AG04450 (cell line): Measurements from ENCODE around the gene MED27. TPM values are rescaled to one million over a fixed set of nuclear protein-coding genes. Genes with fewer than 3 reads are reported as not detected.

Experiments
- CTCF ChIA-PET: fragments of 300-600, 350-600 bp; formaldehyde crosslinking; extraction: SDS; loops from one replicate; lab custom pipeline; 2022; ENCODE audit warnings: antibody characterized with exemption, inconsistent platforms; lab: Charles Lee
- POLR2A ChIA-PET: fragments of 350-600 bp; formaldehyde crosslinking; extraction: SDS; loops from one replicate; lab custom pipeline; 2021; ENCODE audit warnings: antibody characterized with exemption, inconsistent platforms; lab: Yijun Ruan, JAX
- DNase-seq: peaks from one replicate; pipeline ENCODE4 v3.0.0-alpha.2; 2011; ENCODE audit warnings: low read depth, low spot score
- H3K27ac ChIP-seq: one replicate; pipeline ENCODE4 v1.5.1; 2012; ENCODE audit warnings: low read depth, low read length, control low read depth
- H3K27me3 ChIP-seq: one replicate; pipeline ENCODE4 v1.6.0; 2012; ENCODE audit warnings: low read length; ENCODE audit not compliant: control insufficient read depth, insufficient read depth
- H3K4me3 ChIP-seq: 2 replicates; pipeline ENCODE4 v1.5.1; 2011; ENCODE audit warnings: mild to moderate bottlenecking, low read depth, low read length, control low read depth
- H3K9me3 ChIP-seq: 2 replicates; pipeline ENCODE4 v1.5.1; 2012; ENCODE audit warnings: low read length; ENCODE audit not compliant: control insufficient read depth, insufficient read depth
- polyA minus RNA-seq: library from RNA; depleted of rRNA, polyadenylated mRNA; stranded (reverse); fragments of >200 nt; gene quantifications from 2 replicates; pipeline ENCODE4 v1.2.3, GENCODE V29; 2011; rRNA and poly(A)+ RNA removed
- polyA plus RNA-seq: library from polyadenylated mRNA; depleted of rRNA; stranded (reverse); fragments of >200 nt; gene quantifications from 2 replicates; pipeline ENCODE4 v1.2.3, GENCODE V29; 2011; rRNA removed
- TF ChIP-seq, protein P1 (sequence below): IDR thresholded peaks from 2 replicates; pipeline ENCODE4 v1.5.1; 2011; ENCODE audit warnings: low read depth, low read length, control low read depth, inconsistent platforms

Gene MED27, protein sequence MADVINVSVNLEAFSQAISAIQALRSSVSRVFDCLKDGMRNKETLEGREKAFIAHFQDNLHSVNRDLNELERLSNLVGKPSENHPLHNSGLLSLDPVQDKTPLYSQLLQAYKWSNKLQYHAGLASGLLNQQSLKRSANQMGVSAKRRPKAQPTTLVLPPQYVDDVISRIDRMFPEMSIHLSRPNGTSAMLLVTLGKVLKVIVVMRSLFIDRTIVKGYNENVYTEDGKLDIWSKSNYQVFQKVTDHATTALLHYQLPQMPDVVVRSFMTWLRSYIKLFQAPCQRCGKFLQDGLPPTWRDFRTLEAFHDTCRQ
- polyA plus RNA-seq, result 36.6 and 42.9 TPM in 2 replicates
- polyA minus RNA-seq, result 32.1 and 37.7 TPM in 2 replicates

DNA sequence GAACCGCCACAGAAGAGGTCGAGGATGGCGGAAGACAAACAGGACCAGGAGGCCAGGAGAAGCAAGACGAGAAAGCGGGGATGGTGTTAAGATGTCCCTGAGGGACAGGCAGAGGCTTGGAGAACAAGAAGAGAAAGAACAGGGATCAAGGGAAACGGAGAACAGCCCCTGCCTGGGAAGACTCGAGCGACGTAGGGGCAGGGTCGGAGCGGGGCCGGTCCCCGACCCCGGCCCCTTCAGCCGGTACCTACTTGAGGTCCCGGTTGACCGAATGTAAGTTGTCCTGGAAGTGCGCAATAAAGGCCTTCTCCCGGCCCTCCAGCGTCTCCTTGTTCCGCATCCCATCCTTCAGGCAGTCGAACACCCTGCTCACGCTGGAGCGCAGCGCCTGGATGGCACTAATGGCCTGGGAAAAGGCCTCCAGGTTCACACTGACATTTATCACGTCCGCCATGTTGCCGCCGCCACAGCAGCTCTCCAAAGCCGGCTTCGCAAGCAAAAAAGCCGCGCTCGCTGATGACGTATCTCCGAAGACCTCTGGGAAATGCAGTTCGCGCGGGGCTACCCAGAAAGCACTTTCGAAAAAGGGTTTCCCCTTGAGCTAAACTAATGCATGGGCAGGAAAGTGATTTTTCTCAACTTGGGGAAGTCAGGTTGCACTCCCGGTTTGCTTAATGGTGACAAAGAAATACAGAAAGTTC is at the start of gene MED27:
TSS of gene MED27 (minus strand) at position 477 of the 701 bp plus-strand sequence. CDS start at position 454, 23 bp downstream.
- Histone ChIP-seq H3K27ac (no peak within 1 kb of the TSS), H3K27me3 (no peaks in the 10 kb centered on the region), H3K9me3 (no peaks in the 10 kb centered on the region), H3K4me3 (peak within 1 kb of the TSS; percentile 82)
- CTCF ChIA-PET, result interaction anchor here (1.3 kb wide), 1 partner anchor 9 kb away, joined by 3 read pairs; no protein-coding TSS in a partner anchor
- TF ChIP-seq, protein P1, sequence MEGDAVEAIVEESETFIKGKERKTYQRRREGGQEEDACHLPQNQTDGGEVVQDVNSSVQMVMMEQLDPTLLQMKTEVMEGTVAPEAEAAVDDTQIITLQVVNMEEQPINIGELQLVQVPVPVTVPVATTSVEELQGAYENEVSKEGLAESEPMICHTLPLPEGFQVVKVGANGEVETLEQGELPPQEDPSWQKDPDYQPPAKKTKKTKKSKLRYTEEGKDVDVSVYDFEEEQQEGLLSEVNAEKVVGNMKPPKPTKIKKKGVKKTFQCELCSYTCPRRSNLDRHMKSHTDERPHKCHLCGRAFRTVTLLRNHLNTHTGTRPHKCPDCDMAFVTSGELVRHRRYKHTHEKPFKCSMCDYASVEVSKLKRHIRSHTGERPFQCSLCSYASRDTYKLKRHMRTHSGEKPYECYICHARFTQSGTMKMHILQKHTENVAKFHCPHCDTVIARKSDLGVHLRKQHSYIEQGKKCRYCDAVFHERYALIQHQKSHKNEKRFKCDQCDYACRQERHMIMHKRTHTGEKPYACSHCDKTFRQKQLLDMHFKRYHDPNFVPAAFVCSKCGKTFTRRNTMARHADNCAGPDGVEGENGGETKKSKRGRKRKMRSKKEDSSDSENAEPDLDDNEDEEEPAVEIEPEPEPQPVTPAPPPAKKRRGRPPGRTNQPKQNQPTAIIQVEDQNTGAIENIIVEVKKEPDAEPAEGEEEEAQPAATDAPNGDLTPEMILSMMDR, result no peak
- peak; percentile 62 for DNase-seq
- POLR2A ChIA-PET, result interaction anchor here (0.7 to 1.1 kb wide), 2 partner anchors 142 to 242 kb away, joined by 3 read pairs; no protein-coding TSS in a partner anchor

DNA sequence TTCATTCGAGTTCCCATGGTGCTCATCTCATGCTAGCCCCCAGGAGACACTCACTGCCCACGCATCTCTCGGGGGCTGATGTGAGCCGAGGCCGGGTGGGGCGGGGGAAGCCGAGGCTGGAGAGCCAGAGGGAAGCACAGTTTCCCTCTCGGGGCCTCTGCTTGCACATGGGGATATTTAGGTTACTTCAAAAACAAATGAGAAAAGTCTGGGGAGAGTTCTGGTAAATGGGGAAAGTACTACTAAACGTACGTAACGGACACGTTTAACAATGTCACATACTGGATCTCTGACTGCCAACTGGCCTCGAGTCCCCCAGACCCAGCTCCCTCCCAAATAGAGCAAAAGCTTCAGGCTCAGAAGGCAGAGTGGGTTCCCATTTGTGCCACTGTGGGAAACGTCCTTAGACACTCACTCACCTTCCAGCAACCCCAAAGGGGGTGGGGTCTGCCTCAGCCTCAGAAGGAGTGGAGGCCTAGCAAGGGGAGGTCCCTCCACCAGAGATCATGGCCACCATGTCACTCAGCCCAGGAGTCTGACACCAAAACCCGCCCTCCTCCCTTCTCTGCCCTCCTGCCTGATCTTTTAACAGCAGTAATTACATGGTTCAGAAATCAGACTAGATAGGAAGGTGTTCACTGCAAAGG is 48.3 kb upstream of the MED27 start:
- CTCF ChIA-PET, result no interaction called here
- Histone ChIP-seq H3K9me3 (no peaks in the 10 kb centered on the region; the same call in 1 of the 2 replicates), H3K27ac (no peak overlapping the region), H3K27me3 (peaks cover 67% of the 10 kb centered on the region), H3K4me3 (no peak overlapping the region)
- TF ChIP-seq, protein P1, result no peak
- POLR2A ChIA-PET, result no interaction called here
- DNase-seq, result no peak

DNA sequence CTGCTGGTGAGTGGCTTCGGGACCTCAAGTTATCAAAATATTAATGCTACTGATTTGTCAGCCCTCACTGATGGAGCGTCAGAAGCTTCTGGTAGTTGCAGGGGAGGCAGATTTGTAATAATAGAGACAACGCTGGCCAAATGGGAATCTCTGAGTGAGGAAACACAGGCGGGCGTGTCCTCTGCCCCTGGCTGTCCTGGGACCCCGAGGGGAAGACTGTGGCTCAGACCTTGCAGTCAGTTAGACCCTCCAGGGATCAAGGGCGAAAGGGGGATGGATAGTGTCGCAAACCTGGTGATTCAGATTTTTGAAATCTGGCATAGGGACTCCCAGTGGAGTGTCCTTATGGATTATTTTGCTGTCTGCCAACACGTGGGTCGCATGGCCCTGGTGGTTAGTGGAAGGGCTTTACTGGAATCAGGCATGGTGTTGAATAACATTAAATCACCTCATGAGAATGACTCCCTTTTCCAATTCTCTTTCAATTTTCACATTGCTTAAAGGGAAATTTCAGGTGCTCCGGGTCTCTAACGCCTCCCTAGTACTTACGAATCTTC is 47.1 kb upstream of the MED27 start:
- POLR2A ChIA-PET, result no interaction called here
- peaks cover 72% of the 10 kb centered on the region for H3K27me3 ChIP-seq

DNA sequence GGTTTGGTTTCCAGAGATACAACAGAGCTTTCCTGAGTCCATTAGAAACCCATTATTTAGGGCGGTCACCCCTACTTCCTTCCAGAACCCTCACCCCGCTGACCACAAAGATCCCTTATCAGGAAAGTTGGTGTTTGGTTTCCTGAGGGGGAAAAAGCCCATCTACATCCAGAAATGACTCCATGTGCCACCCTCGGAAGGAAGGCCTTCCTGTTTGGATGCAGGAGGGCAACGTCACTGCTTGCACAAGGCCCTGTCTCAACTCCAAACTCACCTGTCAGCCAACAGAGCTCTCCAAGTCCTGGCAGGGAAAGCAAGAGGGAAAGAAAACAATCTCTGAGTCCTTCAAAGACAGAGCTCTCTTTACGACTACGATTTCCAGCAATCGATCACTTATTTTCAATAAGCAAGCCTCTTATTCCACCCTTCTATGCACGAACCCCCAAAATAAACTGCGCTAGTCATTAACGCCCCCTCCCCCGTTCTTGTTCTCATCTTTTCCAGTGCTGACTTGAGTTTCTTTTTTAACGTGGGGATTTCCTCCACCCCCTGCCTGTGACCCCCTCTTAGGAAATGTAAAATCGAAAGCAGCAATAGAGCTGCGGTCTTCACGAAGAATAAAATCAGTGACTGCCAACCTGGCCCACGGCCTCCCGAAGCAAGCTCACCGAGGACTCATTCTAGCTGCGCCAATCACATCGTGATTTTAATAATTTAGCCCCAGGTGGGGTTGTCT is 46.4 kb upstream of the MED27 start:
- Histone ChIP-seq H3K4me3 (no peak overlapping the region), H3K27me3 (peaks cover 74% of the 10 kb centered on the region), H3K9me3 (no peaks in the 10 kb centered on the region; the same call in 1 of the 2 replicates), H3K27ac (no peak overlapping the region)
- TF ChIP-seq, protein P1, result no peak
- ChIA-PET POLR2A (no interaction called here), CTCF (interaction anchor here (1.2 kb wide), 1 partner anchor 128 kb away, joined by 7 read pairs; no protein-coding TSS in a partner anchor)
- DNase-seq, result no peak

More for the DNA sequence above, 47.1 kb upstream of the MED27 start:
- H3K9me3 ChIP-seq, result no peaks in the 10 kb centered on the region; the same call in 1 of the 2 replicates
- TF ChIP-seq, protein P1, result no peak
- no peak overlapping the region for H3K4me3 ChIP-seq
- no peak overlapping the region for H3K27ac ChIP-seq
- CTCF ChIA-PET, result interaction anchor here (1.2 kb wide), 1 partner anchor 127 kb away, joined by 7 read pairs; no protein-coding TSS in a partner anchor
- DNase-seq, result no peak
